Activated CD4-positive, CD25-positive, alpha-beta regulatory T cell treated with anti-CD3 and anti-CD28 coated beads, Interleukin-2, amount 50 U/mL, for 72 hours (primary cell): Measurements from ENCODE around the gene FOXP4.
"Not testable (repeated sequence)": the region's sequence is repeated elsewhere in the genome, so short reads cannot be mapped to it uniquely, and the experiment has no call there.

Experiments
- DNase-seq: peaks from one replicate; pipeline ENCODE4 v3.0.0; 2021

The FOXP4 gene

GRCh38 chr6:41602864-41603608 is 56.9 kb downstream of the FOXP4 start:
- peak; percentile 71 for DNase-seq

GRCh38 chr6:41604006-41604405 is 57.8 kb downstream of the FOXP4 start:
- no peak for DNase-seq

GRCh38 chr6:41605649-41606048 is 59.5 kb downstream of the FOXP4 start:
- no peak for DNase-seq

- DNase-seq: no peak
Observed at GRCh38 chr6:41607036-41607435, 60.9 kb downstream of the FOXP4 start.

GRCh38 chr6:41607736-41608135 is 61.6 kb downstream of the FOXP4 start:
- no peak for DNase-seq

- DNase-seq: no peak
Observed at GRCh38 chr6:41608443-41609151, 62.4 kb downstream of the FOXP4 start.

GRCh38 chr6:41614715-41615114 is 68.5 kb downstream of the FOXP4 start:
- no peak for DNase-seq

GRCh38 chr6:41615311-41615710 is 69.1 kb downstream of the FOXP4 start:
- DNase-seq: no peak

GRCh38 chr6:41618598-41618997 is 72.4 kb downstream of the FOXP4 start:
- DNase-seq: no peak

- not testable (repeated sequence) for DNase-seq
Observed at GRCh38 chr6:41619193-41619592, 73.0 kb downstream of the FOXP4 start.

- DNase-seq: no peak
Observed at GRCh38 chr6:41621367-41621766, 75.2 kb downstream of the FOXP4 start.

- no peak for DNase-seq
Observed at GRCh38 chr6:41621802-41622201, 75.6 kb downstream of the FOXP4 start.

GRCh38 chr6:41622206-41622988 is 76.2 kb downstream of the FOXP4 start:
- no peak for DNase-seq

GRCh38 chr6:41623330-41623729 is 77.1 kb downstream of the FOXP4 start:
- no peak for DNase-seq

- DNase-seq: no peak
Observed at GRCh38 chr6:41624621-41625380, 78.6 kb downstream of the FOXP4 start.

- no peak for DNase-seq
Observed at GRCh38 chr6:41625442-41625841, 79.3 kb downstream of the FOXP4 start.

- no peak for DNase-seq
Observed at GRCh38 chr6:41626022-41626421, 79.8 kb downstream of the FOXP4 start.

- DNase-seq: no peak
Observed at GRCh38 chr6:41626917-41627316, 80.7 kb downstream of the FOXP4 start.

GRCh38 chr6:41629128-41629527 is 82.9 kb downstream of the FOXP4 start:
- no peak for DNase-seq

- no peak for DNase-seq
Observed at GRCh38 chr6:41630069-41630468, 83.9 kb downstream of the FOXP4 start.

GRCh38 chr6:41630946-41631345 is 84.8 kb downstream of the FOXP4 start:
- DNase-seq: no peak

- DNase-seq: no peak
Observed at GRCh38 chr6:41633056-41633634, 87.0 kb downstream of the FOXP4 start.

- no peak for DNase-seq
Observed at GRCh38 chr6:41634657-41635056, 88.5 kb downstream of the FOXP4 start.
